Liver (tissue), 9 donors: ENCODE data around the gene SNUPN. TPM values are rescaled to one million over a fixed set of nuclear protein-coding genes. Genes with fewer than 3 reads are reported as not detected.

ENCODE experiments used
- DNase-seq: peaks from one replicate; pipeline ENCODE4 v3.0.0-alpha.2; 2017; ENCODE audit warnings: low spot score
- H3K27ac ChIP-seq, 2 donors: one replicate each; pipeline ENCODE4 v1.7.0; 2013; ENCODE audit warnings: inconsistent platforms in 2 of 2, low read length in 2 of 2, control low read depth in 1 of 2, low read depth in 1 of 2, mild to moderate bottlenecking in 1 of 2
- H3K27me3 ChIP-seq, 4 donors: one replicate each; pipeline versions ENCODE4 v1.6.1 to v1.7.0; 2013; ENCODE audit warnings: low read length in 3 of 4, inconsistent platforms in 1 of 4, mild to moderate bottlenecking in 1 of 4, moderate library complexity in 1 of 4; ENCODE audit not compliant: control insufficient read depth in 4 of 4, insufficient read depth in 4 of 4
- H3K36me3 ChIP-seq, 4 donors: one replicate each; pipeline versions ENCODE4 v1.6.1 to v1.7.0; 2013; ENCODE audit warnings: low read length in 3 of 4, mild to moderate bottlenecking in 3 of 4, low read depth in 1 of 4, moderate library complexity in 1 of 4; ENCODE audit not compliant: control insufficient read depth in 4 of 4, insufficient read depth in 3 of 4
- H3K4me1 ChIP-seq, 4 donors: one replicate each; pipeline versions ENCODE4 v1.6.1 to v1.7.0; 2013; ENCODE audit warnings: low read length in 3 of 4, mild to moderate bottlenecking in 3 of 4, moderate library complexity in 1 of 4; ENCODE audit not compliant: control insufficient read depth in 4 of 4, insufficient read depth in 4 of 4
- H3K4me3 ChIP-seq, 3 donors: one replicate each; pipeline versions ENCODE4 v1.6.1 to v1.7.0; 2013; ENCODE audit warnings: low read length in 3 of 3, control low read depth in 1 of 3, low read depth in 1 of 3, mild to moderate bottlenecking in 1 of 3
- H3K9ac ChIP-seq, 2 donors: one replicate each; pipeline ENCODE4 v1.7.0; 2013; ENCODE audit warnings: low read length in 2 of 2, mild to moderate bottlenecking in 2 of 2, moderate library complexity in 2 of 2, control low read depth in 1 of 2, low read depth in 1 of 2
- H3K9me3 ChIP-seq, 4 donors: one replicate each; pipeline versions ENCODE4 v1.6.1 to v1.7.0; 2013; ENCODE audit warnings: low read length in 3 of 4; ENCODE audit not compliant: control insufficient read depth in 4 of 4
- ATF3 ChIP-seq: IDR thresholded peaks from 2 replicates; pipeline ENCODE4 v1.6.1; 2016; ENCODE audit warnings: antibody characterized with exemption
- CTCF ChIP-seq: fragments of 150-350 bp; IDR thresholded peaks from 2 replicates; pipeline ENCODE4 v1.5.1; 2017; ENCODE audit warnings: improper control_type of control experiment, low read depth, low read length; ENCODE audit not compliant: missing input control
- EGR1 ChIP-seq, 2 donors: IDR thresholded peaks; 2 replicates each; pipeline ENCODE4 v1.6.1; 2016 to 2018; ENCODE audit warnings: antibody characterized with exemption in 2 of 2, low read depth in 2 of 2
- FOXA1 ChIP-seq: IDR thresholded peaks from 2 replicates; pipeline ENCODE4 v1.6.1; 2016; ENCODE audit warnings: antibody characterized with exemption
- FOXA2 ChIP-seq: IDR thresholded peaks from 2 replicates; pipeline ENCODE4 v1.6.1; 2016; ENCODE audit warnings: antibody characterized with exemption
- GABPA ChIP-seq, 2 donors: IDR thresholded peaks in 1 of 2; conservative IDR thresholded peaks in 1 of 2; 2 replicates each; pipeline ENCODE4 v1.6.1; 2016; ENCODE audit warnings: antibody characterized with exemption in 2 of 2, mild to moderate bottlenecking in 1 of 2, moderate library complexity in 1 of 2
- HNF4A ChIP-seq, 2 donors: conservative IDR thresholded peaks; 2 replicates each; pipeline ENCODE4 v1.6.1; 2016; ENCODE audit warnings: antibody characterized with exemption in 2 of 2, mild to moderate bottlenecking in 2 of 2
- HNF4G ChIP-seq: IDR thresholded peaks from 2 replicates; pipeline ENCODE4 v1.6.1; 2016; ENCODE audit warnings: antibody characterized with exemption
- JUND ChIP-seq, 2 donors: IDR thresholded peaks; 2 replicates each; pipeline ENCODE4 v1.6.1; 2016; ENCODE audit warnings: antibody characterized with exemption in 2 of 2
- MAX ChIP-seq: IDR thresholded peaks from 2 replicates; pipeline ENCODE4 v1.6.1; 2016; ENCODE audit warnings: antibody characterized with exemption
- NR2F2 ChIP-seq: IDR thresholded peaks from 2 replicates; pipeline ENCODE4 v1.6.1; 2016; ENCODE audit warnings: antibody characterized with exemption
- RAD21 ChIP-seq, 2 donors: IDR thresholded peaks; 2 replicates each; pipeline ENCODE4 v1.6.1; 2016; ENCODE audit warnings: antibody characterized with exemption in 2 of 2, mild to moderate bottlenecking in 2 of 2
- REST ChIP-seq: IDR thresholded peaks from 2 replicates; pipeline ENCODE4 v1.6.1; 2016; ENCODE audit warnings: antibody characterized with exemption, mild to moderate bottlenecking
- RXRA ChIP-seq, 2 donors: IDR thresholded peaks; 2 replicates each; pipeline ENCODE4 v1.6.1; 2017 to 2018; ENCODE audit warnings: antibody characterized with exemption in 2 of 2, mild to moderate bottlenecking in 1 of 2
- SP1 ChIP-seq: IDR thresholded peaks from 2 replicates; pipeline ENCODE4 v1.6.1; 2018; ENCODE audit warnings: antibody characterized with exemption, mild to moderate bottlenecking
- TAF1 ChIP-seq: conservative IDR thresholded peaks from 2 replicates; pipeline ENCODE4 v1.6.1; 2016; ENCODE audit warnings: antibody characterized with exemption, mild to moderate bottlenecking
- YY1 ChIP-seq: IDR thresholded peaks from 2 replicates; pipeline ENCODE4 v1.6.1; 2016; ENCODE audit warnings: antibody characterized with exemption, mild to moderate bottlenecking
- ZBTB33 ChIP-seq: IDR thresholded peaks from 2 replicates; pipeline ENCODE4 v1.6.1; 2016; ENCODE audit warnings: antibody characterized with exemption
- WGBS: extraction: QIAGEN DNeasy Blood & Tissue Kit; methylation state at CpG from one replicate; pipeline ENCODE4 v1.1.7; 2013; 5-methylcytosine and 5-hydroxymethylcytosine counted together
- polyA plus RNA-seq, 2 donors: library from polyadenylated mRNA; stranded (reverse) in 1 of 2; unstranded in 1 of 2; fragments of 200-250 nt in 1 of 2; fragments of >200 nt in 1 of 2; fragmentation: Nextera tagmentation in 1 of 2; extraction: Ambion mirVana in 1 of 2; gene quantifications; one replicate each; pipeline versions ENCODE4 v1.2.1 to v1.2.3, GENCODE V29; 2013 to 2015
- total RNA-seq, 2 donors: library from RNA; depleted of rRNA; stranded (reverse); fragments of >200 nt; gene quantifications; one replicate each; pipeline ENCODE4 v1.2.3, GENCODE V29; 2014
- donor health status: healthy.
- donor health status: healthy.
- donor health status: healthy.
- donor health status: healthy.
- donor health status: healthy.

The SNUPN gene
- total and polyA plus RNA-seq, 4 donors, result 7.8 to 13.2 (median 12.1) TPM

GRCh38 chr15:75606026-75606425, 19.5 kb downstream of the SNUPN start:
- WGBS, result 94% methylated on average over 8 of the region's 8 CpGs
- Histone ChIP-seq H3K4me3 (no peak overlapping the region), H3K36me3 (peaks cover 15 to 50% (median 42%) of the 10 kb centered on the region in 4 donors), H3K9me3 (no peaks in the 10 kb centered on the region), H3K9ac (no peak overlapping the region), H3K27ac (no peak overlapping the region), H3K4me1 (no peaks in the 10 kb centered on the region), H3K27me3 (no peaks in the 10 kb centered on the region)
- TF ChIP-seq YY1 (no peak), JUND (IDR thresholded peaks at IDR 0.05) (no peak), HNF4A (conservative IDR thresholded peaks at IDR 0.05) (no peak), REST (no peak), FOXA2 (no peak), MAX (no peak), EGR1 (IDR thresholded peaks at IDR 0.05; ENCODE audit: low read depth in 2 of 2) (no peak), ZBTB33 (no peak), SP1 (no peak), ATF3 (no peak), CTCF (no peak), GABPA (IDR thresholded peaks at IDR 0.05 in 1 of 2, conservative IDR thresholded peaks at IDR 0.05 in 1 of 2) (no peak), FOXA1 (no peak), RXRA (IDR thresholded peaks at IDR 0.05) (no peak), RAD21 (IDR thresholded peaks at IDR 0.05) (no peak), TAF1 (no peak), HNF4G (no peak)
- DNase-seq, result no peak

GRCh38 chr15:75599401-75599800, 26.1 kb downstream of the SNUPN start:
- WGBS, result 76% methylated on average over 2 of the region's 2 CpGs
- Histone ChIP-seq H3K9ac (no peak overlapping the region), H3K4me1 (peaks cover 5 to 29% (median 20%) of the 10 kb centered on the region in 4 donors), H3K36me3 (peaks cover 3 to 16% (median 13%) of the 10 kb centered on the region in 4 donors), H3K27me3 (no peaks in the 10 kb centered on the region), H3K9me3 (no peaks in the 10 kb centered on the region), H3K27ac (no peak overlapping the region), H3K4me3 (no peak overlapping the region)
- DNase-seq, result no peak
- TF ChIP-seq ZBTB33, result no peak
- TF ChIP-seq NR2F2, result no peak
- no peak for TF ChIP-seq FOXA2
- no peak for TF ChIP-seq CTCF
- no peak for TF ChIP-seq RXRA (IDR thresholded peaks at IDR 0.05)
- no peak for TF ChIP-seq JUND (IDR thresholded peaks at IDR 0.05)
- TF ChIP-seq HNF4A (conservative IDR thresholded peaks at IDR 0.05), result no peak
- TF ChIP-seq FOXA1, result no peak
- no peak for TF ChIP-seq RAD21 (IDR thresholded peaks at IDR 0.05)
